Measurements from ENCODE around the gene SERP2.

Gene SERP2

DNA sequence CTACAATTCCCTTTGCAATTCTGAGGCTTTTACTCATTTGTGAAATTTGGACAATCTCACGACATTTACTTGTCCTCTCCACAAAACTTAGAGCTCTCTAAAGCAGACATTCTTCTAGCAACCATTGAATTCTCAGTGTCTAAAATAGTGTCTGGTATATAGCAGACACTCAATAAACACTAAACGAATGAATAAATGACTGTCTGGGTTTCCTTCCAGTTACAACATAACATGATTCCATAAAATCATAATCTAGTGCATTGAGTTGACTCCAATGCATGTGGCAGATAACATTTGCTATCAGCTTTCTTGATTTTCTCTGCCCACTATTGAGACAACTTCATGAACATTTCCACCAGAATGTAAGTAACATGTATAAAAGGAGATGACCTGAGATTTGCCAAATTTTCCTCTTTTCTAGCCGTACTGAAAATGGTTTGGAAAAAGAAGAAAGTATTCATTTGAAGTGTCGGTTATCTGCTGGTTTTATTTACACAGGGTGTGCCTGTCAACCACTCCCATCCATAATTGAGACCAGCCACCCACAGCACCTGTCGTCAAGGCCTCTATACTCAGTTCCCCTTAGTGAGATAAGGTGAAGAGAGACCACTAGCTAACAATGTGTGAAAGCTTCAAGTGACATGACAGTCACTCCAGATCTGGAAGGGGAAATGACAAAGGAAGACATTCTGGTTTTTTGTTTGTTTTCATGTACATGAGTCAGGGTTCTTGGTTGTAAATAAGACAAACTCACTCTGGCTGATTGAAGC is 4.8 kb upstream of the SERP2 start:
- Histone ChIP-seq H3K27me3 (no peaks in the 10 kb centered on the region), H3K36me3 (no peaks in the 10 kb centered on the region), H3K9me3 (no peaks in the 10 kb centered on the region), H3K4me3 (ENCODE audit: low read depth, low read length) (no peak overlapping the region), H3K4me1 (peaks cover 10% of the 10 kb centered on the region)
- TF ChIP-seq, protein P1, sequence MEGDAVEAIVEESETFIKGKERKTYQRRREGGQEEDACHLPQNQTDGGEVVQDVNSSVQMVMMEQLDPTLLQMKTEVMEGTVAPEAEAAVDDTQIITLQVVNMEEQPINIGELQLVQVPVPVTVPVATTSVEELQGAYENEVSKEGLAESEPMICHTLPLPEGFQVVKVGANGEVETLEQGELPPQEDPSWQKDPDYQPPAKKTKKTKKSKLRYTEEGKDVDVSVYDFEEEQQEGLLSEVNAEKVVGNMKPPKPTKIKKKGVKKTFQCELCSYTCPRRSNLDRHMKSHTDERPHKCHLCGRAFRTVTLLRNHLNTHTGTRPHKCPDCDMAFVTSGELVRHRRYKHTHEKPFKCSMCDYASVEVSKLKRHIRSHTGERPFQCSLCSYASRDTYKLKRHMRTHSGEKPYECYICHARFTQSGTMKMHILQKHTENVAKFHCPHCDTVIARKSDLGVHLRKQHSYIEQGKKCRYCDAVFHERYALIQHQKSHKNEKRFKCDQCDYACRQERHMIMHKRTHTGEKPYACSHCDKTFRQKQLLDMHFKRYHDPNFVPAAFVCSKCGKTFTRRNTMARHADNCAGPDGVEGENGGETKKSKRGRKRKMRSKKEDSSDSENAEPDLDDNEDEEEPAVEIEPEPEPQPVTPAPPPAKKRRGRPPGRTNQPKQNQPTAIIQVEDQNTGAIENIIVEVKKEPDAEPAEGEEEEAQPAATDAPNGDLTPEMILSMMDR (IDR thresholded peaks at IDR 0.05; ENCODE audit: low read depth, low read length): no peak
- no peak for DNase-seq

DNA sequence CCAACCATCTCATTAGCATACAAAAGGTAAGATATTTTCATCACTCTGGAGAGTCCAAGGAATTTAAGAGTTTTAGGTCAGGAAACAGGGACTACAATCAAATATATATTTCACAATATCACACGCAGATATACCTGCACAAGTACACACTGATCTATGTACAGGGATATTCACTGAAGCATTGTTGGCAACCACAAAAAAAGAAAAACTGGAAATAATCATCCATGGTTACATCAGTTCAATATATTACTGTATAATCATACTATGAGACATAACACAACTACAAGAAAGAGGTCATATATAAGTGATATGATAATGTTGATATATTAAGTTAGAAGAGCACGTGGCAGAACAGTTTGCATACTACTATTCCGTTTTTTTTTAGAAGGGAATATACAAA is 2.2 kb upstream of the SERP2 start:
- Histone ChIP-seq H3K36me3 (no peaks in the 10 kb centered on the region), H3K4me1 (peaks cover 13% of the 10 kb centered on the region), H3K27me3 (no peaks in the 10 kb centered on the region), H3K4me3 (ENCODE audit: low read depth, low read length) (no peak overlapping the region), H3K9me3 (no peaks in the 10 kb centered on the region)
- TF ChIP-seq, protein P1 (IDR thresholded peaks at IDR 0.05; ENCODE audit: low read depth, low read length): no peak
- no peak for DNase-seq

DNA sequence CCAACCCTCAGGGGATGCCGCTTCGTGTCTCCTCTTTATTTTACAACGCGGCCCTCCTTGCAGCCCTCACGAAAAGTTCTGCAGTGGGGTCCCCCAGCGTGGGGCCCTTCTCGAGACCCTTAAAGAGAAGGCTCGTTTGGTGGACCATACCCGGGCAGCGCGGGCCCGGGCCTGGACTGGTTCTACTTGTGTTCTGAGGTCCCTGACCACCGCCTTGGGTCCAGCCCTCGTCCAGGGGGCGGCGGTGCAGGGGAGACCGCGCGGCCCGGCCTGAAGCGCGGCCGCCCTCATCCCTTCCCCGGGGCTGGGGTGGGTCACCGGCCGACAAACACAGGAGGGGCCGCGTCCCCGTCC is 400 bp upstream of the SERP2 start:
- TF ChIP-seq, protein P1 (IDR thresholded peaks at IDR 0.05; ENCODE audit: low read depth, low read length): no peak
- H3K4me3 ChIP-seq (ENCODE audit: low read depth, low read length): peak overlapping the region; percentile 68
- no peak for DNase-seq
- H3K9me3 ChIP-seq: no peaks in the 10 kb centered on the region
- no peaks in the 10 kb centered on the region for H3K27me3 ChIP-seq
- peaks cover 7% of the 10 kb centered on the region; the same call in 1 of the 2 replicates for H3K4me1 ChIP-seq
- H3K36me3 ChIP-seq: no peaks in the 10 kb centered on the region

DNA sequence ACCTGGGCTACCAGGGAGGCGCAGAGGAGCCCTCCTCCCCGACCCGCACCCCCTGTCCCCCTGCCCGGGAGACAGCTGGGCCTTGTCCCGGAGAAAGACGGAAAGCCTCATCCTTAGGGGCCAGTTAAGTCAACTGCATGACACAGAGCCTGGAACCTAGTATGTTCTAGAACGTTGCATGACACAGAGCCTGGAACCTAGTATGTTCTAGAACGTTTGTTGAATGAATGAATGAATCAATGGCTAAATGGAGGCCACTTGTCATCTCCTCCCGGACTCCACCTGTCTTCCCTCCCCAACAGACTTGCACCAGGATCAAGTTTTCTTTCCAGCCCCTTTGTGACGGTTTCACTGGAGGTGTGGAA is 706 bp downstream of the SERP2 start:
- no peaks in the 10 kb centered on the region for H3K36me3 ChIP-seq
- no peaks in the 10 kb centered on the region for H3K27me3 ChIP-seq
- H3K4me3 ChIP-seq (ENCODE audit: low read depth, low read length): peak overlapping the region; percentile 43
- TF ChIP-seq, protein P1 (IDR thresholded peaks at IDR 0.05; ENCODE audit: low read depth, low read length): no peak
- no peaks in the 10 kb centered on the region for H3K9me3 ChIP-seq
- no peak for DNase-seq
- 0 out of 2 replicates have a peak, but pooled peaks cover 2% of the 10 kb centered on the region for H3K4me1 ChIP-seq

DNA sequence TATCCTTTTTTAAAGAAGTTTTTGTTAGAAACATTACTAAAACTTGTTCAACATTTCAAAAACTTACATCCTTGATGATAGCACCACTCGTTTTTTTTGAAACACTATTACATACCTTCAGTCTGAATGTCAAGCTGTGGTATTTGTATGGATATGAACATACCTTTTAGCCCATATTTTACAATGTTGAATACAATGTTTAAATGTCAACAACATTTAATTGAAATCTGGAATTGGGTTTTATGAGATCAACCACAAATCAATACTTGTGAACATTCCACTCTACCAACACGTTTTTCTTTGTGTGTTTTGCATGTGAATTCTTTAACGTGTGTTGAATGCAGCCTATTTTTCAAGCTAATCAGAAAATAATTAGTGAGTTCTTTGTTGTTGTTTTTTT is 4.7 kb downstream of the SERP2 start:
- no peak for DNase-seq
- peaks cover 4% of the 10 kb centered on the region for H3K36me3 ChIP-seq
- H3K4me1 ChIP-seq: 0 out of 2 replicates have a peak, but pooled peaks cover 2% of the 10 kb centered on the region
- no peaks in the 10 kb centered on the region for H3K9me3 ChIP-seq
- no peaks in the 10 kb centered on the region for H3K27me3 ChIP-seq
- no peak overlapping the region for H3K4me3 ChIP-seq (ENCODE audit: low read depth, low read length)
- TF ChIP-seq, protein P1 (IDR thresholded peaks at IDR 0.05; ENCODE audit: low read depth, low read length): no peak

DNA sequence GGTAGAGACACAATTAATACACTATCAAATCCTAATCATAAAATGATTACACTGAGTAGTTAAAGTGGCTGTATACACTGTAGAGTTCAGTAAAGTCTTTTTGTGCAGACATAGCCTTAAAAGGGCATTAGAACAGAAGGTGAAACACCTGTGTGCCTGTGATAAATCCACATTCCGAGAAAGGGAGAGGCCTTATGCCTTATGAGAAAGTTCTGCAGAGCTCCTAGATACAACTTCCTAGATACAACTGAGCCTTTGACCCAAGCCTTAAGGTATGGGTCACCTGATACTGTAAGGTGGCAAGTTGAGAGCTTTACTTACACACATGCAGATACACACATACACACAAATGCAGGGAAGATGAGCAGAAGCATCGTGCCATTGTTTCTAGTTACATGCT is 6.3 kb downstream of the SERP2 start:
- DNase-seq: no peak
- no peaks in the 10 kb centered on the region for H3K27me3 ChIP-seq
- peaks cover 4% of the 10 kb centered on the region for H3K36me3 ChIP-seq
- no peak overlapping the region for H3K4me3 ChIP-seq (ENCODE audit: low read depth, low read length)
- H3K9me3 ChIP-seq: no peaks in the 10 kb centered on the region
- H3K4me1 ChIP-seq: no peaks in the 10 kb centered on the region
- TF ChIP-seq, protein P1 (IDR thresholded peaks at IDR 0.05; ENCODE audit: low read depth, low read length): no peak
